Neural crest cell (in vitro differentiated cells): Measurements from ENCODE around the gene FBN2. TPM values are rescaled to one million over a fixed set of nuclear protein-coding genes. Genes with fewer than 3 reads are reported as not detected.

Experiments
- DNase-seq: peaks from one replicate; pipeline ENCODE4 v3.0.0; 2021; ENCODE audit warnings: low read depth, mixed read lengths, low spot score
- H3K27ac Mint-ChIP-seq: one replicate; pipeline ENCODE4 v1.8.0; 2021; ENCODE audit warnings: mild to moderate bottlenecking, mixed read lengths; ENCODE audit not compliant: unreplicated experiment
- H3K27me3 Mint-ChIP-seq: 2 replicates; pipeline ENCODE4 v1.8.0; 2021; ENCODE audit warnings: low read depth, mild to moderate bottlenecking, mixed read lengths
- H3K36me3 Mint-ChIP-seq: 2 replicates; pipeline ENCODE4 v1.8.0; 2021; ENCODE audit warnings: low read depth, mild to moderate bottlenecking, mixed read lengths
- H3K4me1 Mint-ChIP-seq: 2 replicates; pipeline ENCODE4 v1.8.0; 2021; ENCODE audit warnings: mixed read lengths
- H3K4me3 Mint-ChIP-seq: one replicate; pipeline ENCODE4 v1.8.0; 2021; ENCODE audit warnings: mild to moderate bottlenecking, mixed read lengths
- H3K9me3 Mint-ChIP-seq: 2 replicates; pipeline ENCODE4 v1.8.0; 2021; ENCODE audit warnings: mixed read lengths
- total RNA-seq: library from RNA; stranded (reverse); gene quantifications from 2 replicates; pipeline ENCODE4 v1.2.1, GENCODE V29; 2021
- TF ChIP-seq, protein P1 (sequence below): fragments of 200-600 bp; sonication (generic); conservative IDR thresholded peaks from 2 replicates; pipeline ENCODE4 v1.5.0; 2021; ENCODE audit warnings: antibody characterized with exemption, mild to moderate bottlenecking

The FBN2 gene
- total RNA-seq, 1 donor from 2014 or later, result 58.3 TPM

- no peaks in the 10 kb centered on the region for H3K27me3 Mint-ChIP-seq
- TF ChIP-seq, protein P1, sequence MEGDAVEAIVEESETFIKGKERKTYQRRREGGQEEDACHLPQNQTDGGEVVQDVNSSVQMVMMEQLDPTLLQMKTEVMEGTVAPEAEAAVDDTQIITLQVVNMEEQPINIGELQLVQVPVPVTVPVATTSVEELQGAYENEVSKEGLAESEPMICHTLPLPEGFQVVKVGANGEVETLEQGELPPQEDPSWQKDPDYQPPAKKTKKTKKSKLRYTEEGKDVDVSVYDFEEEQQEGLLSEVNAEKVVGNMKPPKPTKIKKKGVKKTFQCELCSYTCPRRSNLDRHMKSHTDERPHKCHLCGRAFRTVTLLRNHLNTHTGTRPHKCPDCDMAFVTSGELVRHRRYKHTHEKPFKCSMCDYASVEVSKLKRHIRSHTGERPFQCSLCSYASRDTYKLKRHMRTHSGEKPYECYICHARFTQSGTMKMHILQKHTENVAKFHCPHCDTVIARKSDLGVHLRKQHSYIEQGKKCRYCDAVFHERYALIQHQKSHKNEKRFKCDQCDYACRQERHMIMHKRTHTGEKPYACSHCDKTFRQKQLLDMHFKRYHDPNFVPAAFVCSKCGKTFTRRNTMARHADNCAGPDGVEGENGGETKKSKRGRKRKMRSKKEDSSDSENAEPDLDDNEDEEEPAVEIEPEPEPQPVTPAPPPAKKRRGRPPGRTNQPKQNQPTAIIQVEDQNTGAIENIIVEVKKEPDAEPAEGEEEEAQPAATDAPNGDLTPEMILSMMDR, result no peak
- no peak for DNase-seq
- no peaks in the 10 kb centered on the region for H3K36me3 Mint-ChIP-seq
- H3K27ac Mint-ChIP-seq, result no peak overlapping the region
- no peaks in the 10 kb centered on the region for H3K4me1 Mint-ChIP-seq
- no peaks in the 10 kb centered on the region for H3K9me3 Mint-ChIP-seq
- no peak overlapping the region for H3K4me3 Mint-ChIP-seq
These were observed 60.1 kb downstream of the FBN2 start for GRCh38 chr5:128477944-128478343.

GRCh38 chr5:128475693-128476092 is 62.4 kb downstream of the FBN2 start:
- no peaks in the 10 kb centered on the region for H3K27me3 Mint-ChIP-seq
- no peaks in the 10 kb centered on the region for H3K36me3 Mint-ChIP-seq
- H3K27ac Mint-ChIP-seq, result no peak overlapping the region
- H3K9me3 Mint-ChIP-seq, result no peaks in the 10 kb centered on the region
- H3K4me1 Mint-ChIP-seq, result no peaks in the 10 kb centered on the region
- H3K4me3 Mint-ChIP-seq, result no peak overlapping the region
- TF ChIP-seq, protein P1, result no peak
- DNase-seq, result no peak

DNA sequence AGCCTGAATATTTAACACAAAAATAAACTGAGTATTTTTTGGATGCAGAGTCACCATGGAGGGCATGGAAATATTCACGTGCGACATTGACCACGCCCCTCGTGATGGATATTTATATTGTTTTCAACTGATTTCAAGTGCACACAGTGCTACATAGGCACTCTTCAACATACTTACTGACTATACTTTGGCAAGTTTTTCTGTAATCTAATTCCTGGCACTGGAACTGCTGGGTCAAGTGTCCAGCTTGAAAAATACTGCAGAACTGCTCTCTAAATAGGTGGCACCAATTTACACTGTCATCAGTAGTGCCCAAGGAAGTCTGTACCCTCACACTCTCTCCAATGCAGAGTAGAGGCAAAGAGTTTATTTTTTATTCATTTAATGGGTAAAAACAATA is 65.1 kb downstream of the FBN2 start:
- Mint-ChIP-seq H3K27me3 (no peaks in the 10 kb centered on the region), H3K36me3 (peaks cover 14% of the 10 kb centered on the region), H3K4me3 (no peak overlapping the region), H3K27ac (no peak overlapping the region), H3K9me3 (no peaks in the 10 kb centered on the region), H3K4me1 (no peaks in the 10 kb centered on the region)
- no peak for DNase-seq
- TF ChIP-seq, protein P1, result no peak

DNA sequence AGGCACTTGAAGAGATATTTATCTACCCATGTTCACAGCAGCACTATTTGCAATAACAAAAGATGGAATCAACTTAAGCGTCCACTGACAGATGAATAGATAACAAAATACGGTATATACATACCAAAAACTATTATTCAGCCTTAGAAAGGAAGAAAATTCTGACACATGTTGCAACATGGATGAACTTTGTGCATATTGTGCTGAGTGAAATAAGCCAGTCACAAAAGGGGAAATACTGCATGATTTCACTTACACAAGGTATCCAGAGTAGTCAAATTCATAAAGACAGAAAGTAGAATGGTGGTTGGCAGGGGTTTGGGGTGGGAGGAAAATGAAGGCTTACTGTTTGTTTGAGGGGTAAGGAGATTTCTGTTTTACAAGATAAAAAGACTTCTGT is 66.0 kb downstream of the FBN2 start:
- TF ChIP-seq, protein P1, result no peak
- DNase-seq, result no peak
- Mint-ChIP-seq H3K27me3 (no peaks in the 10 kb centered on the region), H3K9me3 (no peaks in the 10 kb centered on the region), H3K27ac (no peak overlapping the region), H3K36me3 (peaks cover 14% of the 10 kb centered on the region), H3K4me3 (no peak overlapping the region), H3K4me1 (no peaks in the 10 kb centered on the region)

GRCh38 chr5:128470663-128471062 is 67.4 kb downstream of the FBN2 start:
- Mint-ChIP-seq H3K4me1 (no peaks in the 10 kb centered on the region), H3K4me3 (no peak overlapping the region), H3K36me3 (peaks cover 14% of the 10 kb centered on the region), H3K27ac (no peak overlapping the region), H3K9me3 (no peaks in the 10 kb centered on the region), H3K27me3 (no peaks in the 10 kb centered on the region)
- TF ChIP-seq, protein P1, result no peak
- no peak for DNase-seq

DNA sequence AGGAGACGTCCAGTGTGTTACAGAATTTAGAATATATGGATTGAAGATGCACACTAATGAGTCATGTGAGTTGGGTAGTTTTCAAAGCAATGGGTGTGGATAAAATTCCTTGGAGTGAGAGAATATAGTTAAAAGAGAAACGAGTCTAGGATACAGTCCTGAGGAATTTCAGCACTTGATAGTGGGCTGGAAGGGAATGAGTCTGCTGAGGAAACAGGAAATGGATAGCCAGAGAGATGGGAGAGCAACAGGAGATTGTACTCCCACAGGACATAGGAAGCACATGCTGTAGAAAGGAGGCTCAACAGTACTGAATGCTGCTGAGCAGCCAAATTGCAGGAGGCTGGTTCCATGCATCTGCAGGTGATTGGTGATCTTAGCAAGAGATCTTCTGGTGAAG is 68.1 kb downstream of the FBN2 start:
- Mint-ChIP-seq H3K36me3 (peaks cover 14% of the 10 kb centered on the region), H3K4me1 (no peaks in the 10 kb centered on the region), H3K9me3 (no peaks in the 10 kb centered on the region), H3K27ac (no peak overlapping the region), H3K4me3 (no peak overlapping the region), H3K27me3 (no peaks in the 10 kb centered on the region)
- no peak for DNase-seq
- TF ChIP-seq, protein P1, result no peak
